Thyroid gland (tissue), 4 donors: ENCODE results near the gene OR7A5.
"Not testable (repeated sequence)": the region's sequence is repeated elsewhere in the genome, so short reads cannot be mapped to it uniquely, and the experiment has no call there.

Experiments
- CTCF ChIP-seq, 6 experiments: fragments of 200-600 bp in 3 of 6; fragments of 450-650 bp in 3 of 6; sonication (generic) in 3 of 6; IDR thresholded peaks; one replicate each; pipeline ENCODE4 v1.5.1; 2016 to 2019; ENCODE audit warnings: antibody characterized with exemption in 6 of 6, mild to moderate bottlenecking in 2 of 6, inconsistent platforms in 1 of 6, moderate library complexity in 1 of 6
- POLR2A ChIP-seq, 2 donors: fragments of 450-650 bp; IDR thresholded peaks; one replicate each; pipeline ENCODE4 v1.6.1; 2017; ENCODE audit warnings: antibody characterized with exemption in 2 of 2, mild to moderate bottlenecking in 2 of 2, moderate library complexity in 1 of 2

DNA sequence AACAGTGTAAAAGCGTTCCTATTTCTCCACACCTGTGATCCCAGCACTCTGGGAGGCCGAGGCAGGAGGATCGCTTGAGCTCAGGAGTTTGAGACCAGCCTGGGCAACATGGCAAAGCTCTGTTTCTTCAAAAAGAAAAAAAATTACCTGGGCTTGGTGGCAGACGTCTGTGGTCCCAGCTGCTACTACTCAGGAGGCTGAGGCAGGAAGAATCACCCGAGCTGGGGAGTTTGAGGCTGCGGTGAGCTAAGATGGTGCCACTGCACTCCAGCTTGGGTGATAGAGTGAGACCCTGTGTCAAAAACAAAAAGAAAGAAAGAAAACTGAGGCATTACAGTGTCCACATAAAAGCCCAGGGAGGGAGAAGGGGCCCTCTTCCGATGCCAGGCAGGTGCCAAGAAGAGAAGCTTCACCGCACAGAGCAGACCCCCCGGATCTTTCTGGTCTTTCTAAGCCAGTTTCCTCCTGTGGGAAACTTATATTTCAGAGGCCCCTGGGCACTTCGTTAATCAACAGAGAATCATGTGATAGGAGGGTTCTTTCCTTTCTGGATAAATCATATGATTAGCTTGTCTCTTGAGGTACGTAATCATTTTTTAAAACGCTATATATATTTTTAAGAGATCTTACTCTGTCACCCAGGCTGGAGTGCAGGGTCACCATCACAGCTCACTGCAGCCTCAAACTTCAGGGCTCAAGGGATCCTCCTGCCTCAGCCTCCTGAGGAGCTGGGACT is 56.7 kb downstream of the OR7A5 start, which contains the start of gene ADGRE2:
- TF ChIP-seq CTCF, POLR2A (IDR thresholded peaks at IDR 0.05): not testable (repeated sequence)
